Panc1 (cell line): Measurements from ENCODE around the gene KIAA1671.

Experiments used
- CTCF ChIP-seq: fragments of 450-650 bp; IDR thresholded peaks from 2 replicates; pipeline ENCODE4 v1.5.1; 2017; ENCODE audit warnings: mild to moderate bottlenecking
- POLR2AphosphoS5 ChIP-seq: IDR thresholded peaks from 2 replicates; pipeline ENCODE4 v1.6.1; 2012; ENCODE audit warnings: mild to moderate bottlenecking, low read depth, low read length, moderate library complexity

- no peak for TF ChIP-seq POLR2AphosphoS5
- peak; percentile 91 for TF ChIP-seq CTCF
These were observed 249.9 kb downstream of the KIAA1671 start for GRCh38 chr22:25202290-25202921.
